H9 (cell line): ENCODE results near the gene NTRK3. TPM values are rescaled to one million over a fixed set of nuclear protein-coding genes. Genes with fewer than 3 reads are reported as not detected.

Experiments
- DNase-seq: peaks from one replicate; pipeline ENCODE4 v3.0.0-alpha.2; 2017
- H2AFZ ChIP-seq: one replicate; pipeline ENCODE4 v1.6.1; 2013; ENCODE audit warnings: mild to moderate bottlenecking, low read length, control low read depth, moderate library complexity
- H2AK5ac ChIP-seq: 2 replicates; pipeline ENCODE4 v1.6.1; 2013; ENCODE audit warnings: low read length, control low read depth, mixed read lengths; ENCODE audit not compliant: insufficient read length
- H2BK120ac ChIP-seq: one replicate; pipeline ENCODE4 v1.6.1; 2013; ENCODE audit warnings: low read depth, mild to moderate bottlenecking, low read length, control low read depth, inconsistent platforms; ENCODE audit not compliant: poor library complexity, severe bottlenecking
- H2BK12ac ChIP-seq: 2 replicates; pipeline ENCODE4 v1.6.1; 2013; ENCODE audit warnings: low read length, control low read depth, mixed read lengths, low read depth; ENCODE audit not compliant: insufficient read length
- H2BK15ac ChIP-seq: 2 replicates; pipeline ENCODE4 v1.6.1; 2013; ENCODE audit warnings: low read depth, low read length, control low read depth
- H2BK20ac ChIP-seq: one replicate; pipeline ENCODE4 v1.6.1; 2013; ENCODE audit warnings: low read depth, mild to moderate bottlenecking, low read length, control low read depth, inconsistent platforms; ENCODE audit not compliant: poor library complexity, severe bottlenecking
- H2BK5ac ChIP-seq: 2 replicates; pipeline ENCODE4 v1.6.1; 2013; ENCODE audit warnings: low read length, control low read depth, mixed read lengths; ENCODE audit not compliant: insufficient read length
- H3K14ac ChIP-seq: 2 replicates; pipeline ENCODE4 v1.6.1; 2013; ENCODE audit warnings: low read length, control low read depth; ENCODE audit not compliant: insufficient read depth
- H3K18ac ChIP-seq: 2 replicates; pipeline ENCODE4 v1.6.1; 2013; ENCODE audit warnings: low read depth, mild to moderate bottlenecking, mixed read lengths, low read length, control low read depth; ENCODE audit not compliant: insufficient read length
- H3K23ac ChIP-seq: 2 replicates; pipeline ENCODE4 v1.6.1; 2013; ENCODE audit warnings: low read length, control low read depth, mixed read lengths, low read depth; ENCODE audit not compliant: insufficient read length
- H3K23me2 ChIP-seq: 2 replicates; pipeline ENCODE4 v1.6.1; 2013; ENCODE audit warnings: low read depth, mild to moderate bottlenecking, mixed read lengths, low read length, control low read depth; ENCODE audit not compliant: insufficient read length, poor library complexity, severe bottlenecking
- H3K27ac ChIP-seq: 2 replicates; pipeline ENCODE4 v1.5.1; 2013; ENCODE audit warnings: low read length, control low read depth, mixed read lengths, low read depth; ENCODE audit not compliant: insufficient read length
- H3K27me3 ChIP-seq: 2 replicates; pipeline ENCODE4 v1.6.1; 2013; ENCODE audit warnings: low read length, control low read depth, inconsistent platforms; ENCODE audit not compliant: insufficient read depth
- H3K4ac ChIP-seq: 2 replicates; pipeline ENCODE4 v1.6.1; 2013; ENCODE audit warnings: low read depth, mild to moderate bottlenecking, control low read depth, inconsistent platforms, low read length, moderate library complexity
- H3K4me1 ChIP-seq: 2 replicates; pipeline ENCODE4 v1.6.1; 2013; ENCODE audit warnings: low read length, control low read depth, inconsistent platforms; ENCODE audit not compliant: insufficient read depth
- H3K4me2 ChIP-seq: 2 replicates; pipeline ENCODE4 v1.6.1; 2013; ENCODE audit warnings: low read length, control low read depth, mixed read lengths; ENCODE audit not compliant: insufficient read length, insufficient read depth
- H3K56ac ChIP-seq: 2 replicates; pipeline ENCODE4 v1.6.1; 2013; ENCODE audit warnings: low read depth, mild to moderate bottlenecking, mixed read lengths, low read length, control low read depth; ENCODE audit not compliant: insufficient read length
- H3K79me1 ChIP-seq: 2 replicates; pipeline ENCODE4 v1.6.1; 2013; ENCODE audit warnings: low read depth, mild to moderate bottlenecking, moderate library complexity, low read length, control low read depth, inconsistent platforms; ENCODE audit not compliant: insufficient read depth, poor library complexity, severe bottlenecking
- H3K79me2 ChIP-seq: 2 replicates; pipeline ENCODE4 v1.6.1; 2013; ENCODE audit warnings: low read length, control low read depth, inconsistent platforms; ENCODE audit not compliant: insufficient read depth
- H3K9ac ChIP-seq: 2 replicates; pipeline ENCODE4 v1.6.1; 2013; ENCODE audit warnings: low read length, control low read depth, mixed read lengths; ENCODE audit not compliant: insufficient read length; ENCODE audit errors: extremely low read depth
- H3K9me3 ChIP-seq: one replicate; pipeline ENCODE4 v1.6.1; 2013; ENCODE audit warnings: low read depth, low read length, inconsistent platforms; ENCODE audit not compliant: control insufficient read depth
- H3T11ph ChIP-seq: one replicate; pipeline ENCODE4 v1.6.1; 2013; ENCODE audit warnings: mild to moderate bottlenecking, low read length, control low read depth, inconsistent platforms
- H4K20me1 ChIP-seq: one replicate; pipeline ENCODE4 v1.6.1; 2013; ENCODE audit not compliant: control insufficient read depth, insufficient read length, insufficient read depth
- H4K5ac ChIP-seq: 2 replicates; pipeline ENCODE4 v1.6.1; 2013; ENCODE audit warnings: low read depth, mild to moderate bottlenecking, mixed read lengths, low read length, control low read depth; ENCODE audit not compliant: insufficient read length
- H4K8ac ChIP-seq: replicated peaks from 2 replicates; pipeline ENCODE4 v1.6.1; 2013; ENCODE audit warnings: low read length, control low read depth, mixed read lengths, low read depth; ENCODE audit not compliant: insufficient read length
- H4K91ac ChIP-seq: 2 replicates; pipeline ENCODE4 v1.6.1; 2013; ENCODE audit warnings: low read depth, mild to moderate bottlenecking, moderate library complexity, mixed read lengths, low read length, control low read depth; ENCODE audit not compliant: insufficient read length
- H3K27ac Mint-ChIP-seq, 3 experiments: 2 replicates in 2 of 3; 3 replicates in 1 of 3; pipeline ENCODE4 v1.8.0; 2020 to 2021; ENCODE audit warnings: mixed read lengths in 3 of 3, mild to moderate bottlenecking in 1 of 3, moderate library complexity in 1 of 3
- H3K27me3 Mint-ChIP-seq: 2 replicates; pipeline ENCODE4 v1.8.0; 2021; ENCODE audit warnings: low read depth, mild to moderate bottlenecking, moderate library complexity, mixed read lengths
- H3K36me3 Mint-ChIP-seq, 3 experiments: 2 replicates in 2 of 3; 3 replicates in 1 of 3; pipeline ENCODE4 v1.8.0; 2020 to 2021; ENCODE audit warnings: low read depth in 3 of 3, mixed read lengths in 3 of 3; ENCODE audit not compliant: insufficient read depth in 1 of 3
- H3K4me1 Mint-ChIP-seq, 2 experiments: 2 replicates each; pipeline ENCODE4 v1.8.0; 2020; ENCODE audit warnings: mixed read lengths in 2 of 2
- H3K4me3 Mint-ChIP-seq, 2 experiments: 2 replicates in 1 of 2; 3 replicates in 1 of 2; pipeline ENCODE4 v1.8.0; 2020 to 2021; ENCODE audit warnings: mild to moderate bottlenecking in 2 of 2, mixed read lengths in 2 of 2, moderate library complexity in 1 of 2
- H3K9me3 Mint-ChIP-seq, 2 experiments: 2 replicates in 1 of 2; 3 replicates in 1 of 2; pipeline ENCODE4 v1.8.0; 2020; ENCODE audit warnings: mild to moderate bottlenecking in 2 of 2, mixed read lengths in 2 of 2, moderate library complexity in 1 of 2
- CTCF ChIP-seq: fragments of 200-600 bp; sonication (generic); conservative IDR thresholded peaks from 3 replicates; pipeline ENCODE4 v1.8.0; 2021; ENCODE audit warnings: antibody characterized with exemption, mild to moderate bottlenecking
- total RNA-seq: library from RNA; stranded (reverse); gene quantifications from 2 replicates; pipeline ENCODE4 v1.2.1, GENCODE V29; 2021

NTRK3 gene
- total RNA-seq, 1 experiment from 2014 or later: 2.5 TPM

- Histone ChIP-seq H2AK5ac (no peak overlapping the region), H3K18ac (no peak overlapping the region), H3K23ac (no peak overlapping the region), H3K9ac (no peak overlapping the region), H2BK20ac (no peak overlapping the region), H4K8ac (no peak overlapping the region), H2BK12ac (no peak overlapping the region), H4K20me1 (no peaks in the 10 kb centered on the region), H3K4me2 (no peak overlapping the region), H2BK120ac (no peak overlapping the region), H3K79me1 (no peaks in the 10 kb centered on the region), H2BK15ac (no peak overlapping the region), H3K14ac (no peak overlapping the region), H3K27me3 (no peaks in the 10 kb centered on the region), H4K91ac (no peak overlapping the region), H3K79me2 (no peaks in the 10 kb centered on the region), H2BK5ac (no peak overlapping the region), H4K5ac (no peak overlapping the region), H3K56ac (no peak overlapping the region), H3K27ac (no peak overlapping the region), H3K9me3 (no peaks in the 10 kb centered on the region), H3K4me1 (peaks cover 3% of the 10 kb centered on the region; the same call in 1 of the 2 replicates), H3K4ac (no peak overlapping the region), H3K23me2 (no peaks in the 10 kb centered on the region), H3T11ph (no peak overlapping the region), H2AFZ (no peak overlapping the region)
- Mint-ChIP-seq H3K4me3 (no peak overlapping the region), H3K36me3 (no peaks in the 10 kb centered on the region), H3K27ac (no peak overlapping the region), H3K4me1 (no peaks in the 10 kb centered on the region; a peak in 1 of 4 replicates), H3K27me3 (peaks cover 8% of the 10 kb centered on the region), H3K9me3 (no peaks in the 10 kb centered on the region)
- no peak for DNase-seq
- no peak for TF ChIP-seq CTCF
Measured at GRCh38 chr15:88303395-88303794, 46.9 kb upstream of the NTRK3 start.
